Aorta (tissue), 5 donors: ENCODE measurements around the gene HEPACAM. TPM values are rescaled to one million over a fixed set of nuclear protein-coding genes. Genes with fewer than 3 reads are reported as not detected.
A peak's percentile ranks its signal among the peaks of the same experiment; 100 is the strongest.

Source experiments
- ATAC-seq: fragments of 200-7000 bp; cut with Tn5 transposase; one replicate; pipeline ENCODE4 v1.9.1; 2022; ENCODE audit warnings: moderate library complexity; ENCODE audit not compliant: low FRiP score
- DNase-seq, 2 donors: peaks; one replicate each; pipeline ENCODE4 v3.0.0-alpha.2; 2020
- H3K27ac ChIP-seq, 2 donors: one replicate each; pipeline ENCODE4 v1.5.1; 2013; ENCODE audit warnings: low read length in 2 of 2, mild to moderate bottlenecking in 2 of 2, moderate library complexity in 2 of 2, control low read depth in 1 of 2, inconsistent platforms in 1 of 2, low read depth in 1 of 2
- H3K27me3 ChIP-seq, 2 donors: one replicate each; pipeline ENCODE4 v1.6.1; 2013; ENCODE audit warnings: control low read depth in 1 of 2, low read length in 1 of 2, mild to moderate bottlenecking in 1 of 2, moderate library complexity in 1 of 2; ENCODE audit not compliant: insufficient read depth in 2 of 2, control insufficient read depth in 1 of 2
- H3K36me3 ChIP-seq, 2 donors: one replicate each; pipeline ENCODE4 v1.6.1; 2013; ENCODE audit warnings: control low read depth in 1 of 2, low read length in 1 of 2, mild to moderate bottlenecking in 1 of 2; ENCODE audit not compliant: insufficient read depth in 2 of 2, control insufficient read depth in 1 of 2
- H3K4me1 ChIP-seq, 2 donors: one replicate each; pipeline ENCODE4 v1.6.1; 2013; ENCODE audit warnings: low read length in 2 of 2, control low read depth in 1 of 2, mild to moderate bottlenecking in 1 of 2, moderate library complexity in 1 of 2; ENCODE audit not compliant: insufficient read depth in 2 of 2, control insufficient read depth in 1 of 2
- H3K4me3 ChIP-seq, 2 donors: one replicate each; pipeline ENCODE4 v1.5.1; 2013; ENCODE audit warnings: low read length in 2 of 2, control low read depth in 1 of 2, mild to moderate bottlenecking in 1 of 2
- H3K9me3 ChIP-seq: one replicate; pipeline ENCODE4 v1.6.1; 2013; ENCODE audit warnings: mild to moderate bottlenecking, low read length; ENCODE audit not compliant: control insufficient read depth
- WGBS, 2 donors: extraction: QIAGEN DNeasy Blood & Tissue Kit; methylation state at CpG; one replicate each; pipeline ENCODE4 v1.1.7; 2013; 5-methylcytosine and 5-hydroxymethylcytosine counted together
- intact Hi-C, 2 donors: fragments of 100-400 bp; cut with DNase I; formaldehyde crosslinking; loops; one replicate each; pipeline versions ENCODE4 v1.14.2 to v1.15.0; 2022
- polyA plus RNA-seq, 2 donors: library from polyadenylated mRNA; stranded (reverse); fragments of 200-250 nt; gene quantifications; one replicate each; pipeline ENCODE4 v1.2.3, GENCODE V29; 2013
- total RNA-seq, 2 donors: library from RNA; stranded (reverse); fragmentation: NEBNext Ultra II Directional; extraction: Animal tissue kit (Norgen Biotek cat#: 25700); gene quantifications; one replicate each; pipeline ENCODE4 v1.2.1, GENCODE V29; 2021
- donor health status: healthy with polysubstance abuse.
- donor health status: Bipolar disorder and iron deficiency.
- donor health status: DM: no; HTN: no; CAD: no.
- donor health status: DM: no; HTN: no; CAD: no.
- donor health status: DM: yes; HTN: yes; CAD: no.

Gene HEPACAM
- total and polyA plus RNA-seq, 4 donors: 0.10 to 0.30 TPM; not detected in 2

DNA sequence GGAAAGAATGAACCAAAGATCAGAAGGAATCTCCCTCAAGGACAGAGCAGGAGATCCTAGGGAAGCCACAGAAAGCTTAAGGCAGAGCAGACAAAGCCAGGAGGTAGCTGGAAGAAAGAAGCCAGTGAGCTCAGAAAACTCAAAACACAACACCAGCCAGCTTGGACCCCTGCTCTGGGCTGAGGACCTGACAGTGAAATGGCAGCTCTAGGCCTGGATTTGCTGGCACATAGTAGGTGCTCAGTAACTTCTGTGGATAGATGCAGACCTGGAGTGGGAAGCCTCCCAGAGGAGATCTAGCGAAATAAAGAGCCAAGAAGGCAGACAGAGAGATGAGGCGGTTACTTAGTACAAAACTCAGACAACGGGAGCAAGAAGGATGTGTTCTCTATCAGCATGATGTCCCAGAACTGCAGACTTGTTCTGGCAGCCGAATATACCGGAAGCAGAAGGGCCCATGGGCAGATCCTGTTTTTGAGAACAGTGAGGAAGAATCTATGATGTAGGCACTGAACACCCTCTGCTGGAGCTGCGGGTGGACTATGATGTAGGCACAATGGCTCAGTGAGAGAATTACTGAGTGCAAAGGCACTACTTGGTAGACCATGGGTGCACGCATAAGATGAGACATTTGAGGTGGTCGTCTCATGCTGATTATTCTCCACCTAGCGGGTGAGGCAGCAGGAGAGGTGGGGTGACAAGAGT is 42.9 kb downstream of the HEPACAM start:
- DNase-seq (no peak), ATAC-seq (no peak)
- Histone ChIP-seq H3K4me1 (no peaks in the 10 kb centered on the region), H3K4me3 (no peak overlapping the region), H3K27me3 (no peaks in the 10 kb centered on the region), H3K27ac (no peak overlapping the region), H3K36me3 (no peaks in the 10 kb centered on the region), H3K9me3 (no peaks in the 10 kb centered on the region)
- 90 to 91% methylated on average over 9 of the region's 9 CpGs for WGBS, 2 donors
- intact Hi-C loops: no loop called here

DNA sequence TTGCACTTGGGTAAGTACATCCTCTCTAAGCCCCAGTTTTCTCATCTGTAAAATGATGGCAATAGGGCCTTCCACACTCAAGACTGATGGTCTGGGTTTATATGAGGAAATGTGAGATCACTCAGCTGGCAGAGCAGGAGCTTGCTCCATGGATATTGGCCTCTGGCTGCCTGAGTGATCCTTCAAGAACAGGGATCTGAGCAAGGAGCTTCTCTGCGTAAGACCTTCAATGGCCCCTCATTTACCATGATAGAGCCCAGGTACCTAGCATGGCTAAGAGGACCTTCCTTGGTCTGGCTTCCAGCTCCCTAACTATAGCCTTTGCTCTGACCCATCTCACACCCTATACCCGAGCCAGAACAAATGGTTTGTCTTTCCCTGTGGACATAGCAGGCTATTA is 43.7 kb downstream of the HEPACAM start:
- Histone ChIP-seq H3K27ac (no peak overlapping the region), H3K36me3 (no peaks in the 10 kb centered on the region), H3K27me3 (no peaks in the 10 kb centered on the region), H3K4me1 (no peaks in the 10 kb centered on the region), H3K4me3 (no peak overlapping the region), H3K9me3 (no peaks in the 10 kb centered on the region)
- intact Hi-C loops: no loop called here
- 87 to 92% methylated on average over 2 of the region's 2 CpGs for WGBS, 2 donors
- ATAC-seq (no peak), DNase-seq (no peak)

DNA sequence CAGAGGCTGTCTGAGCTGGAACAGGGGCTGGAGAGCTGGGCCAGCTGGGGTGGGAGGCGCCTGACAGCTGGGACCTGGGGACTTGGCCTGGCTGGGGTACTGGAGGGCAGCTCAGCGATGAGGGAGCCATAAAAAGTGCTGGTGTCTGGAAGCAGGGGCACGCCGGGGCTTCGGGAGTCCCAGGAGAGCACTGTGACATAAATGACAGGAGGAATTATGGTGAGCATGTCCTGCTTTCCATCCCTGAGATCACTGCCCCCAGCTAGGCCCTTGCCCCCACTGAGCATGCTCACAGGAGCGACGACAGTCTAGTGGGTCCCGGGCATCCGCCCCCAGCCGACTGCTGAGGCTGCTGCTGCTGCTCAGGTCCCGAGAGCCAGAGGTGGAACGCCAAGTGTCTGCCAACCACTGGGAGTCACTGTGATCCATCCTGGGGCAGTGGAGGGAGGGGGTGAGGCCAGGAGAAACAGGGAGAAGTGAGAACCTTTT is 44.4 kb downstream of the HEPACAM start:
- DNase-seq (no peak), ATAC-seq (peak; percentile 26)

DNA sequence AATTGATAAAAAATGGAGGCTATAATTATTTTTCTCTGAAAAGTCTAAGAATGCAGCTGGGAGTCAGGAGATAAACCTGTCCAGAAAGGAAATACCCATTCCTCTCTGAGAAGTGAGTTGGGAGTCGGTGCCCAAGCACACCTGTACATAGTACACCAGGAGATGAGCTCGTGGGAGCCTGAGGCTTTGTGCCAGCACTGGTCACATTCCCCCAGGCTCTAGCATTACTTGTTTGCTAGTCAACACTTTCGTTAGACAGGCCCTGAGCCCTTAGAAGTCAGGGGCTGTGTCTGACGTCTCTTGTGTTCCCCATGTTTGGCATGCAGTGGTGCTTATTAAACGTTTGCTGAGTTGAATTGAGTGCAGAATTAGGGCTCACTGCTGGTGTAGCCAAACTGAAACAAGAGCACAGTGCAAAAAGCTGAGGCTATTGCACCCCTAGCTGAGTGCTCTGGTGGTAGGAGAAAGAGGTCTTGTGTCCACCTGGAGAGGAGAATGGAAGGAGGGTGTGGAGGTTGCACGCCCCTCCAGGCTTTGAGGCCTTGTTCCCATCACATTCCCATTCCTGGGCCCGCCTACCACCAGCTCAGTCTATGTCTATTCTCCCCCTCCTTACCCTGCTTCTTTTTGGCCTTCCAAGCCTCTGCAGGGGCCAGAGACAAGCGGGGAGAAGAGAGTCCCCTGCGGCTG is 45.0 kb downstream of the HEPACAM start:
- ATAC-seq (no peak), DNase-seq (no peak)
- Histone ChIP-seq H3K27me3 (no peaks in the 10 kb centered on the region), H3K9me3 (no peaks in the 10 kb centered on the region), H3K4me1 (no peaks in the 10 kb centered on the region), H3K4me3 (no peak overlapping the region), H3K36me3 (no peaks in the 10 kb centered on the region), H3K27ac (no peak overlapping the region)
- intact Hi-C loops: no loop called here
- WGBS, 2 donors: 84% methylated on average over 9 of the region's 9 CpGs

More for the DNA sequence above, 44.4 kb downstream of the HEPACAM start:
- H3K4me1 ChIP-seq: no peaks in the 10 kb centered on the region
- H3K9me3 ChIP-seq: no peaks in the 10 kb centered on the region
- intact Hi-C loops: no loop called here
- no peak overlapping the region for H3K27ac ChIP-seq
- 25 to 28% methylated on average over 12 of the region's 12 CpGs for WGBS, 2 donors
- no peak overlapping the region for H3K4me3 ChIP-seq
- H3K27me3 ChIP-seq: no peaks in the 10 kb centered on the region
- H3K36me3 ChIP-seq: no peaks in the 10 kb centered on the region

DNA sequence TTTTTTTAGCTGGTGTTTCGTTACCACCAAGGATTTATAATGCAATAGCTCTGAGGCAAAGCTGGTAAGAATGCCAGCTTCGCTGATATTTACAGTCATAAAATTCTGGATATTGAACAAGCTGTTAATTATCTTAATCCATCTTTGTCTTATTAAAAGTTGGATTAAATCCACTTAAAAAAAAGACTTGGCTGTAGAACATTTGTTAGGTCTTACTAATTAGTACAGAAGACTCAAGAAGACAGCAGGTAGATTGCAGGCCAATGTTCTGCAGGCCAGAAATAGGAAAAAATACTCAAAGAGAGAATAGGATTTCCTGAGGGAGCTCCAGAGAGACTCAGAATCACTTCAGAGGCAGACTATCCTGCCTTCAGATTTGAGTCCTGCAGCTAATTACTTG is 45.7 kb downstream of the HEPACAM start:
- H3K9me3 ChIP-seq: no peaks in the 10 kb centered on the region
- no peaks in the 10 kb centered on the region for H3K27me3 ChIP-seq
- no peak overlapping the region for H3K27ac ChIP-seq
- no peaks in the 10 kb centered on the region for H3K4me1 ChIP-seq
- H3K4me3 ChIP-seq: no peak overlapping the region
- no peak for DNase-seq
- no peak for ATAC-seq
- WGBS, 2 donors: 95 to 97% methylated on average over 2 of the region's 2 CpGs
- H3K36me3 ChIP-seq: no peaks in the 10 kb centered on the region
- intact Hi-C loops: no loop called here

DNA sequence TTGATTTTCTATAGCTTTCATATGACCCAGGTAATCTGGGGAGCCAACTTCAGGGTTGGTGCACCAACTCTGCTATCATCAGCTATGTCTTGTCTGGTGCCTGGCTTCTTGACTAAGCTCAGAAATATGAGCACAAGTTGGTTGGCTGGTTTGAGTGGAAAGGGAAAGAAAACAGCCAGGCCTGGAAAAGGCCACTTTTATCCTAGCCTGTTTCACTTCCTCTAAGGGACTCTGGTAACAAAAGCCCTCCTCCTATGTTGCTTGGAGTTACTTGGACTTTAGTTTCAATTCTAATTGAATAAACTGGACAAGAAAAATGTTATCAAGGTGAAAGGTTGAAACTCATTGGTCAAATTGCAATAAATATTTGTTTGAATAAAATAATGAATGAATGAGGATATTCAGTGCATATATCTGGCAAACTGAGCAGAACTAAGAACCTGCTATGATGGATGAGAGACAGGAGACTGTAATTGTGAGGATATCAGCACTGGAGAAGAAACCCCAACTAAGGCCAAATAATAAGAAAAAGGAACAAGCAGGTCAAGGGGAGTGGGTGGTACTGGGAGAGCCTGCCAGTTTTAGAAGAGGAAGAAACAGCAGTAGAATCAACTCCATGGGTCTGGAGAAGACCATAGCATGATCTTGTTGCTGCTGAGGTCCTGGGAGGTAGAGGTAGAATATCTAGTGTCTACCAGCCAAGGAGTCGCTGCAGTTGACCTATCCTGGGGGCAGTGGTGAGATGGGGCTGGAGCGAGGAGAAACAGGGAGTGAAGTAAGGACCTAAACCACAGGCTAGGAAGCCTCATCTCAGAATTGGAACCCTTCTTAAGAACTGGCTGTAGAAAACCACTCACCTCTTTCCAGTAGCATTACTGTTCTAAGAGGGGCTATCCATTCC is 46.4 kb downstream of the HEPACAM start:
- H3K27ac ChIP-seq: no peak overlapping the region
- DNase-seq (no peak), ATAC-seq (no peak)
- 94 to 100% methylated on average over 2 of the region's 2 CpGs for WGBS, 2 donors
- no peaks in the 10 kb centered on the region for H3K4me1 ChIP-seq
- H3K9me3 ChIP-seq: no peaks in the 10 kb centered on the region
- intact Hi-C loops: no loop called here
- H3K27me3 ChIP-seq: no peaks in the 10 kb centered on the region
- no peak overlapping the region for H3K4me3 ChIP-seq
- H3K36me3 ChIP-seq: no peaks in the 10 kb centered on the region

DNA sequence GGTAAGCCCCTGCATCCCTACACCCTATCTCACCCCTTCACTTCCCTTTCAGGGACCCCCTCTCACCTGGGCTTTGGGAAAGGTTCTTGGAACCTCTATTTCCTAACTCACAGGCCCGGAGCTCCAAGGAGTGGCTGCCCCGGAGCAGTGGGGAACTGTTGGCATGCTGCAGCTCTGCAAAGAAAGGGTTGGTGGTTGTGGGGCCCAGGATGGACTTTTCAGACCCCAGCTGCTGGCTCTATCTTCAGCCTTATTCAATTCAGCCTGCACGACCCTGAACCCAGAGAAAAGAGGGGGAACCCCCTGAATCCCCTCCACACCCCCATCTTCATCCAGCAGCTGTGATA is 48.2 kb downstream of the HEPACAM start:
- H3K36me3 ChIP-seq: no peaks in the 10 kb centered on the region
- WGBS, 2 donors: 80 to 82% methylated on average over 3 of the region's 3 CpGs
- H3K4me3 ChIP-seq: no peak overlapping the region
- H3K9me3 ChIP-seq: no peaks in the 10 kb centered on the region
- H3K27ac ChIP-seq: no peak overlapping the region
- H3K4me1 ChIP-seq: no peaks in the 10 kb centered on the region
- DNase-seq (no peak), ATAC-seq (no peak)
- intact Hi-C loops: no loop called here
- no peaks in the 10 kb centered on the region for H3K27me3 ChIP-seq

DNA sequence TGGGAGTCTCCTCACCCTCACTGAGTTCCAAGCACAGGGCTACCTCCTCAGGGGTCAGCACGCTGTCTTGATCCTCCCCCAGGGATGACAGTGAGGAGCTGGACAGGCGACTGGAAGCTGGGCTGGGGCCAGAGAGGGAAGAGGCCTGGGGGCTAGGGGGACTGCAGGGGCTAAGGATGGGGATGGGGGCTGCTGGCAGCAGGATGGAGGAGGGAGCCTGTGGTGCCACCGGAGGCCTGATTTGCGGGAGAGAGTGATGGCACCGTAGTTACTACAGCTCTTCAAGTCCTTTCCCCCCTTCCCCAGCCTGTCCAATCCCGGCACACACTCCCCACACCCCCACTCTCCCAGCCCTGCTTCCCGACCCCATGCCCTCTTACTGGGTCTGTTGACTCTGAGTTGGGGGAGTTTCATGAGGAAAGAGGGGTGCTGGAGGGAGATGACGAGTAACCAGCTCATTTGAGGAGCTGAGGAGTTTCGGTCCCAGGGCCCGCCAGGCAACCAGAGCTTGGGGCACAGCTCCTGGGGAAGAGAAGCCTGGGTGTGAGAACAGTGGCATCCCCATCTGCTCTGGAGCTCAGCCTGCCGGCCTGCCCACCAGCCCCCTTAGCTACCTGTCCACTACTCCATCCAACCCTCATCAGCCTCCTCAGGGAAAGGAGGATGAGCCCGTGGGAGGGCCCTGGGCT is 48.7 kb downstream of the HEPACAM start:
- DNase-seq (no peak), ATAC-seq (no peak)
- Histone ChIP-seq H3K27ac (no peak overlapping the region), H3K4me1 (no peaks in the 10 kb centered on the region), H3K4me3 (no peak overlapping the region), H3K27me3 (no peaks in the 10 kb centered on the region), H3K36me3 (no peaks in the 10 kb centered on the region), H3K9me3 (no peaks in the 10 kb centered on the region)
- intact Hi-C loops: no loop called here
- 74 to 84% methylated on average over 11 to 12 of the region's 12 CpGs for WGBS, 2 donors
